Epithelial cell of prostate (primary cell): ENCODE measurements around the gene C5.

Source experiments
- DNase-seq: peaks from one replicate; pipeline ENCODE4 v3.0.0-alpha.2; 2011; ENCODE audit warnings: low read depth, low spot score
- H3K27ac ChIP-seq: fragments of 450-650 bp; 2 replicates; pipeline ENCODE4 v1.5.1; 2017; ENCODE audit warnings: mild to moderate bottlenecking

C5 gene

DNA sequence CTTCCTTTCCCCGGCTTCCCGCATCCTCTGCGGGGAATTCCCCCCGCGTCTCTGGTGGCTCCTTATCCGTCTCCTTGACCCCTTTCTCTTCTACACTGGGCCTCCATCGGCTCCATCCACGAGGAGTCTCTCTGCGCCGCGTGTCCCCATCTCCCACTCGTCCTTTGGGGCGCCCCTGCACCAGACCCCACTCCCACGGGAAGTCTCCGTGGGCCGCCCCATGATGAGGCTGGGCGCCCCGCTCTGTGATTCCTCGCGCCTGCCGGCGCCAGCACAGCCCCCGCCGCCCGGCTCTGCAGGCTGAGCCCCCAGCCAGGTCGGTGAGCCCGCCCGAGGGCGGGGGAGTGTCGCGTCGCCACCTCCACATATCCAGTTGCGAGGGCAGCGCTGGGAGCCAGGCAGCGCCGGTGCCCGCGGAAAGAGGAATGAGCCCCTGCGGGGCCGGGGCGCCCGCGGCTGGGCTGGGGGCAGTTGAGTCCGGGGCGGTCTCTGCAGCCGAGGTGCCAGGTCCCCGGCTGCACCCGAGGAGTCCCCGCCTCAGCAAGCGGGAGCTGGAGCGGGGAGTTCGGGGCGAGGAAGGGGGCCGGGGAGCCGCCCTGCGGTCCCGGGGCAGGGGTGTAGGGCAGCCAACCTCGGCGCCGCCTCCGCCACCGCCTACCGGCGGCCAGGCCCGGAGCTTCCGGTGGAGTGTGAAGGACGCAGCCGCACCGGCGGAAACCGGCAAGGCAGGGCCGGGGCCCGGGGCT lies 121.4 kb downstream of the C5 start:
- DNase-seq = no peak

DNA sequence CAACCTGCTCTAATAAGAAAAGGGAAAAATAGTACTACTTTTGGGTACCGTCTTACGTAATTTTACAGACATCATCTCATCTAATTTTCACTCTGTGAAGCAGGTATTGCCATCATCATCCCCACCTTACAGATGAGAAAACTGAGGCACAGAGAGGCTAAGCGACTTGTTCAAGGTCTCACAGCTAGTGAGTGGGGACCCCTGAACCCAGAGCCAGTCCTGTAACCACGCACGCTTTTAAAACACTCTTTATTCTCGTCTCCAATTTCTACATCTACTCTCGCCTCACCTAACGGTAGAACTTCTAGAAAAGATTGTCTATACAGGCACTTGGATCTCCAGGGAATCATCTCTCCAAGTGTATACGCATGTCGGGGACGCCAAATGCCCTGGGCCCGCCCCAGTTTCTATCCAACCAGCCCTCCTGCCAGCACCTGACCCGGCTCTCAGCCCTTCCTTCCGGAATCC lies 122.0 kb downstream of the C5 start:
- H3K27ac ChIP-seq = peak overlapping the region; percentile 66
- no peak for DNase-seq

More for the DNA sequence above, 121.4 kb downstream of the C5 start:
- H3K27ac ChIP-seq = peak overlapping the region; percentile 66

DNA sequence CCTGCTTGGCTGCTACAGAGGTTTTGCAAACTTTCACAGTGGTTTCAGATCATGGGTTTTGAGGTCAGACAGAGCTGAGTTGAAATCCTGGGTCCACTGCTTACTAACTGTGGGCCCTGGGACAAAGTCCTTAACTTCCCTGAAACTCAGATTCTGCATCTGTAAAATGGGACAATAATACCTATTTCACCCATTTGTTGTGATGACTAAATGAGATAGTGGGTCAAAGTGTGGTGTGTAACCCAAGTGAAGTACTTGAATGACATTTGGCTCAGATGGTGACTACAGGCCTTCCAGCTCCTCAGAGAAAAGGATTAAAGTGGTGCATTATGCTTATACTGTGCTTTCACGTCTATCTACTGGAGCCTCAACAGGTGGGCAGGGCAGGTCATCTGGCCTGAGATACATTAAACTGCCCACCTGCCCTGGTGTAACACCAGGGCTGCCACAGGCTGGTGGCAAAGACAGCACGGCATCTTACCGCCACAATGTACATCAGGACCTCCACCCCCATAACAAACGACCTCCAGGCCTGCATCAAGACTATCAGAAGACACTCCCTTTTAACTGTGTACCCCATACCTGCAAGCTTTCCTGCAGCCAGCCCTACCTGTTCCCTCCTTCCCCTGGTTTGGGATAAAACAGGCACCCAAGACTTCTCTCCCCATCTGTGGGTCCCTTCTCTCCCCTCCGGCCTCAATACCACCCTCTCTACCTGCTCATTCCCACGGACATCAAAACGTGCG lies 122.6 kb downstream of the C5 start:
- no peak for DNase-seq
- H3K27ac ChIP-seq = no peak overlapping the region

DNA sequence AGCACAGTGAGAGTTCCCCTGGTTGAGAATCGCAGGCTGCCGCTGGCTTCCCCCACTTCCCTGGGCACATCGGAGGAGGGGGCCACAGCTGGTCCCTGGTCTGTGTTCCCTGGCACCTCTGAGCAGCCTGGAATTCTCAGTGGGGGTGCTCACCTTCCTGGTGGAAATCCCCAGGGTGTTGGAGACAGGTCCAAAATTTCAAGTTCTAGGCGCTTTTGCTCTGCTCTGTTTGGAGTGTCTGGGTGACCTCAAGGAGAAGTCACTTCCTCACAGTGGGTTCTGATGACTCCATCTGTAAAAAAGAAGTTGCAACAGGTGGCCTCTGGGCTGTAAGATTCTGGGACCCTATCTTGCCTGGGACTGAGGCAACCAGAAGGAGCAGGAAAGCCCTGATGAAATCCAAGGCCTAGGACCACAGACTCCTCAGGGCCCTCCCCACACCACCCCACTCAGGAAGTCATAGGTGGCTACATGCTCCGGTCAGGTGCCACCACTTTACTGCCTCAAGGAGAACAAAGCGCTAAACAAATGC lies 123.6 kb downstream of the C5 start, which contains the start of gene TRAF1:
Gene TRAF1 (minus strand): TSS at position 400 of the 532 bp plus-strand sequence. CDS start 721 bp downstream, outside the sequence.
- H3K27ac ChIP-seq = peak within 1 kb of the TSS; percentile 22
- DNase-seq = no peak

DNA sequence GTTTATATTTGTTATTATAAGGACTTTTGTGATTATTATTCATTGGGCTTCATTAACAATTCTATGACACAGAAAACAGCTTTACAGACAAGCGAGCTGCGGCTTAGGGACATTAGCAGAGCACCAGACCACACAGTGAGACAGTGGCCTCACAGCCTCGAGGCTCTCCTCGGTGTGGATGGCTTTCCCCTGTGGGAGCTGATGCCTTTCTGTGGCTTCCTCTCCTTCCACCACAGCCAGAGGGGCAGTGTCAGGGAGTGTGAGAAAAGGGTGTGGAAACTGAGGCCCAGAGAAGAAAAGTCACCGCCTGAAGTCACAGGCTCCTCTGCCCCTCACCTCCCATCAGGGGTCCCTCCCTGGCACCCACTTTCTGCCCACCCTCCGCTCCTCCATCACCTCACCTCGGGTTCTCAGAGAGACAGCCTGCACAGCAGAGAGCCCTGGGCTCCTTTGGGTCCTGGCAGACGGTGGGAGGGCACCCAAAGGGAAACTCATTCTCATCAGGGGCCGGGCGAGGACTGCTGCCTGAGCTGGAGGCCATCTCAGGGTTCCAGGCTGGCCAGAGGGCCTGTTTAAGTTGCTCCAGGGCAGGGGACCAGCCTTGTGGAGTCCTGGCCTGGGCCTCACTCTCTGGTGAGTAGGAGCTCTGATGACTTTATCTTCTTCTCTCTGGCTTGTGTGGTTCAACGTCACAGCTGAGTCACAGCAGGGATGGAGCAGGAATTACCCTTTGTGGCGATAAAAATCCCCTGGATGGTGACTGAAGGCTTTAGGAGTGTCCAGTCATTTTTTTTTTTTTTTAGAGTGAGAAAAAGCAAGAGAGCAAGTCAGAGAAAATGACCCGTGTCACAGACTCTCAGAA lies 124.3 kb downstream of the C5 start:
- no peak for DNase-seq
- peak overlapping the region; percentile 22 for H3K27ac ChIP-seq

DNA sequence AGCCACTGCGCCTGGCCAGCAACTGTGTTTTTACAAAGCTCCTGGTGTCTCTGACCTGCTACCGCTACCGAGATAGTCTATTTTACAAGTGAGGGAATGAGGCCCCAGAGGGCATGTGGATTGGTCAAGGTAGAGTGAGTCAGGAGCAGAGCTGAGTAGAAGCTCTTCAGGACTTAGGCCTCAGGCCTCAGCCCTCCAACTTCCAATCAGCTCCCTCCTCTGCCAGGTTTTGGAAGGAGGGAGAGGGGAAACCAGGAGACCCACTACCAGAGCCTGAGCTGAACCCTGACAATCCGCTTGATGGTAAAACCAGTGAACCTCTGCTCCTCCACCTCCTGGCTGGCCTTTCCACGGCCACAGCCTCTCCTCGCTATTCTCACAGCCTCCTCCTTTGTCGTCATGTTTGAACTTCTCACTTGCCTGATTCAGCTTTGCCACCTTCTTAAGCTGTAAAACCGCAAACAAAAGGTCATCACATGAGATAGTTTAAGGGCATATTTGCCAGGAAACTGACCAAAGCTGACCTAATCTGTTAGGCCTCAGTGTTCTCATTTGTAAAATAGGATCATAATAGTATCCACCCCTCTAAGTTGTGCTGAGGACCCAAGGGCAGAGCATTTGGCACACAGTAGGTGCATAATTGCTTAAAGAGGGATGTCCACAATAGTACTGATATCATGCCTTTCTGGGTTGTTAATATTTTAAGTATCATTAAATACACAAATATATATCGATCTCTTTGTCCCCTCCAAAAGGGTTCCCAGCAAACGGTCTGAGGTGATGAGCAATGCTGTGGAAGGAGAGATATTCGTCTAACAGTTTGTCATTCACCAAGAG lies 125.2 kb downstream of the C5 start:
- no peak overlapping the region for H3K27ac ChIP-seq
- DNase-seq = no peak

DNA sequence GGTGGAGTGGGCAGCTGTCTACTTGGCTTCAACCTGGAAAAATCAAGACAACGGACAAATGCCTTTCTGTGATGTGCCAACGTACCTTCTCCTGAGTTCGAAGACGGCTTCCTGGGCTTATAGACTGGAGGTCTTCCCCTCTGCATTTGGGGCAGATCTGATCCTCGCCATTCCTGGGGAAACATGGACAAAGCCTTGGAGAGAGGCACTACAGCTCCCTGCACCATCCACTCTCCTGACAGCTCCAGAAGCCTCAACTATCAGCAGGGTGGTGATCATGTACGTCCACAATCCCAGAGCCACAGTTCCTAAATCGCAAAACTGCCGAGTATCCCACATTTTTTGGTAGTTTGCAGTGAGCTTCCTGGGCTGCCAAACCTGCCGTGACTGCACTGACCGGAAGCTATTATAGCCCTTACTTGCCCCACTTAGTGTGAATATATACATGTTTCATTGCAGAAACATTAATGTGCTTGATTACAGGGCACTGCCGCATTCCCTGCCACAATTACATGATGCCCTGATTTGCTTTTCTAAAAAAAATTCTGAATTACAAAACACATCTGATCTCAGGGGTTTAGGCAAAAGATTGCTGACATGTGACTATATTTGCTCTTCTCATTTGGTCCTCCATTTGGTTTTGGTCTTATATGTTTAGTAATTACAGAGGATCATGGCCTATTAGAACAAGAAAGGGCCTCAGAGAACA lies 126.3 kb downstream of the C5 start:
- no peak overlapping the region for H3K27ac ChIP-seq
- no peak for DNase-seq

DNA sequence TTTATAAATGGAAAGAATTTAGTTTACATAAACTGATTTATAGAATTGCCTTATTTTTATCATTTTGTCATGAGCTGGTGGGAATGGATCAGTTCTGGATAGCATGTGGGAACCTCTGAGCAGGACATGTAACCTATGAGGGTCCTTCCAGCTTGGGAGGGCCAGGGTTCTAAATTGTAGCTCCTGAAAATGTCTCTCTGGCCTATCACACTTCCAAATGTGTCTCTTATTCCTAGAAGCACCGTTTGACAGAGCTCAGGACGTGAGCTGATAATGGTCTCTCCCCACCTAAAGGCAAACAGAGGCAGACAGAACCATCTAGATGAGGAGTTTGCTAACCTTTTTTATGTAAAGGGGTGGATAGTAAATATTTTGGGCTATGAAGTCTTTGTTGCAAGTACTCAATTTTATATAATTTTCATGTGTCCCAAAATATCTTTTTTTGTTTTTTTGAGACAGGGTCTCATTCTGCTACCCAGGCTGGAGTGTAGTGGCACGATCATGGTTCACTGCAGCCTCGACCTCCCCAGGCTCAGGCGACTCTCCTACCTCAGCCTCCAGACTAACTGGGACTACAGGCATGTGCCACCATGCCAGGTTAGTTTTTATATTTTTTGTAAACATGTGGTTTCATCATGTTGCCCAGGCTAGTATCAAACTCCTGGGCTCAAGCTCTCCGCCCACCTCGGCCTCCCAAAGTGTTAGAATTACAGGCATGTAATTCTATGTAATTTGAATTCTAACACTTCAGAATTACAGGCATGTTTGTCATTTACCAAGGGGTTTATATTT lies 127.5 kb downstream of the C5 start:
- DNase-seq = no peak
- H3K27ac ChIP-seq = no peak overlapping the region

DNA sequence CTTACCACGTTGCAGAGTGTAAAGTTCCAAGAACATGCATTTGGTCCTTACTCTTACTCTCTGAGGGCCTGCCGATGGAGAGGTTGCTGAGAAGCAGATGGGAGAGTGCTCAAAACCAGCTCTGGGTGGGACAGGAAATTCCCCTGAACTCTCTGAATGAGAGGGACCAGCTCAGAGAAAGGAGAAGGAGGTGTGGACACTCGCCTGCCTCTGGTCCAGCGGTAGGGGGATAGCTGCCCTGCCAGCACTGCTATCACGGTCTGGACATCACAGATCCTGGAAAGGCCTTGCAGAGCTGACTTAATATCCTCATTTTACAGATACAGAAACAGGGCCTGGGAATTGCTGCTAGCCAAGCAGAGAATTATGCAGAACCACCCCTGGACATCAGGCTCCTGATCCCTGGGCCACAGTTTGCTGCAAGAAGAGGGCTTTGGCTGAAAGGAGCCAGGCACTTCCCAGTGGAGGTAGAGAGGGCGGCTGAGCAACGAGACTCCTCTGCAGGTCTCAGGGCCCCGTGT lies 128.4 kb downstream of the C5 start:
- H3K27ac ChIP-seq = no peak overlapping the region
- no peak for DNase-seq

DNA sequence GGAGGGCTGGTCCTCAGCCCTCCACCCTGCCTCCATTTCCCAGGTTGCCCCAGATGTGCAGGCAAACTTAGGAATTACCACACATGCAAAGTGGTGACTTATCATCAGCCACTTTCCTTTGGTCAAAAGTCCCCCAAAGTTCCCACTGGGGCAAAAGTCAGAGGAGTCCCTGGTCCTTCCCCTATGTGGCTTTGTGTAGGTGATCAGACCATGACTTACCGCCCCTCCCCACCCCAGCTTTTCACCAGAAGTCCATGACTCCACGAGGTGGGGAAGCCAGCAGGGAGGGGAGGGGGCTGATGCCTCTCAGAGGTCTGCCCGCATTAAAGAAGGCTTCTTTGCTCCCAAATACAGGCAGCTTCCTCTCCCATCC lies 129.3 kb downstream of the C5 start:
- H3K27ac ChIP-seq = no peak overlapping the region
- no peak for DNase-seq

DNA sequence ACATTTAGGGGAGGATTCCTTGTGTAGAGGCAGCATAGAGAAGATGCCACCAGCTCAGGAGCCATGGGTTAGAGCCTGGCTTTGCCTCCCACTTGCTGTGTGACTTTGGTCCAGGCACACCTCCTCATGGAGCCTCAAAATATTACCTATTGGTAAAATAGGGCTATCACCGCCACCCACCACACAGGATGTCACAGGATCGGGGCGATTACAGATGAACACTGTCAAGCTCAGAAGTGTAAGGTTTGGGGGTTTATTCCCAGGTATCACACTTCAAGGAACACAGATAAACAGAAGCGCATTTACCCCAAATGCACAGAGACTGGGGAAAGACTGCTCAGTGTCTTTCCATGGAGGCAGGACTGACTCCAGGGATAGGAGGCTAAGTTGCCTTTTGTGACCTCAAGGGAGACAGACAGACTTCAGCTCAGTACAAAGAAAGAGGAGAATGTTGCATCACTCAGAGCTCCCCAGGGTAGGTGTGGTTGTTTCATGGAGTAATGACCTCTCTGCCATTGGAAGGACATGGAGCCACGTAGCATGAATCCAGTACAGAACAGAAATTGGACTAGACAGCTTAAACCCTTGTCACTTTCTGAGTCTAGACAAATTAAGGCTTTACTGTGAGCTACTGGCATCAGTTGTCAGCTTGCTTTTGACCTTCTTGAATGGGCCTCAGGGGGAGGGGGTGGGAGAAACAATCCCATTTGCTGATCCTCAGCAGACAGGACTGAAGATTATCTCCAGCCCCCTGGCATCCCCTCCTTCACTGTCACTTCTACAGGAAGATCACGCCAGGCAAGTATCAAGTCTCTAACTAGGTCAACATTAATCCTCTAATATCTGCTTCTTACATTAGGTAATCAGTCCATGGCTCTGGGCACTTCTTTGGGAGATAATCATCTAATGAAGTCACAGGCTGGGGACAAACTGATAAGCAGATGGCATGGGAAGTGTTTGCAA lies 130.0 kb downstream of the C5 start:
- H3K27ac ChIP-seq = no peak overlapping the region
- no peak for DNase-seq

DNA sequence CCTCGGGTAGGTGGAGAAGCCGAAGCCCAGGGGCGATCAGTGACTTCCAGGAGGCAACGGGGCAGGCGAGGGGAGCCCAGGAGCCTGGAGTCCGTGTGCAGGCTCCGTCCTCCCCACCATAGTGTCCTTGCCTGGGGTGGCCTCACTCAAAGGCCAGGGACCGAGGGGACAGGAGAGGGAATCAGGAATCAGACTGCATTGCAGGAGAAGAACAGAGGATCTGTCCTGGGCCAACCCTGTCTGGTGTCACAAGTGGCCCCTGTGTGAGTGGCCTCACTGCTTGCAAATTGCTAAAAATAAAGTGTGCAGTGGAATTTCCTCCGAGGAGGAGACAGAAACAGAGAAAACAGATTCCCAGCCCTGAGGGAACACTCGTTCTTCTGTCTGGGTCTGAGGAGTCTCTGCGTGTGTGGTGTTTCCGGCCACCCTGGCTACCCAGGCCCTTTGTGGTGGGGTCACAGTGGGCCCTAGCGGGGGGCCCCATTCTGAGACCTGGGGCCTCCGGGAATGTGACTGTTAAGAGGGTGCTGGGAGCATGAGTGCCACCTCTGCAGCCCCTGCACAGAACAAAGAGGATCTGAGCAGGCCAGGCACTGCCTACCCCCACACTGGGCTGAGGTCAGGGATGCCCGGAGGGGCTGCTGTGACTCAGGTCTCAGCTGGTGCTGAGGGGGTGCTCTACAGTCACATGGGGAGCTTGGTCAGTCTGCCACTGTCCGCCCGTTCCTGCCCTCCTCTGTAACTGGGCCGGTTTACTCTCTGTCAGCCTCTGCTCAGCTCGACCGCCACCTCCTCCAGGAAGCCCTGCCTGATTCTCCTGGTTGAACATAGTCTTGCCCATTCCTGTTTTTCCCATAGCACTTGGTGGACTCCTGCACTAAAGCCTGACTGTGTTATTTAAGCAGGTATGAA lies 130.9 kb downstream of the C5 start:
- no peak for DNase-seq
- no peak overlapping the region for H3K27ac ChIP-seq

DNA sequence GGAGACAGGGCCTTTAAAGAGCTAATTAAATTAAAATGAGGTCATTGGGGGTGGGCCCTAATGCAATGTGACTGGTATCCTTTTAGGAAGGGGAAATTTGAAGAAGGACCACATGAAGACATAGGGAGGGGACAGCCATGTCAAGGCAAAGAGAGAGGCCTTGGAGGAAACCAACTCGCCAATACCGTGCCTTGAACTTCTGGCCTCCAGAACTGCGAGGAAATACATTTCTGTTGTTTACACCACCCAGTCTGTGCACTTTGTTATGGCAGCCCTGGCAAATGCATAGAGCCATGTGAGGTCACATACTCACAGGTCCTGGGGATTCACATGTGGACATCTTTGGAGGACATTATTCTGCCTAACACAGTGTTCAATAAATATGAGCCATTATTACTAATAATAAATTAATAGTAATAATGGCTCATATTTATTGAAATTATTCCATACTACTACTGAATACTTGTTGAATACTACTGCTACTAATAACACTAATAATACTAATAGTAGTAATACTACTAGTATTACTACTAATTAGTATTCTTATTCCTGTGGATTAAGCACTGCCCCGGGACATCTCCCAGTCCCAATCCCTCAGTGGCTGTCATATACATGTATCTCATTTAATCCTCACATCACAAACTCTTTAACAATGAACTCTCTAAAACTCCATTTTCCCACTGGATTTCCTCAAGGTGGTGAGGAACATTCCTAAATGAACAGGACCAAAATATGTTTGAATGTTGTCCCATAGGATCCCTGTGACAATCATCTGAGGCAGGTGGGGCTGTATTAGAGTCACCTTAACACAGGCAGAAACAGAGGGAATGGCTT lies 131.9 kb downstream of the C5 start:
- no peak overlapping the region for H3K27ac ChIP-seq
- DNase-seq = no peak

DNA sequence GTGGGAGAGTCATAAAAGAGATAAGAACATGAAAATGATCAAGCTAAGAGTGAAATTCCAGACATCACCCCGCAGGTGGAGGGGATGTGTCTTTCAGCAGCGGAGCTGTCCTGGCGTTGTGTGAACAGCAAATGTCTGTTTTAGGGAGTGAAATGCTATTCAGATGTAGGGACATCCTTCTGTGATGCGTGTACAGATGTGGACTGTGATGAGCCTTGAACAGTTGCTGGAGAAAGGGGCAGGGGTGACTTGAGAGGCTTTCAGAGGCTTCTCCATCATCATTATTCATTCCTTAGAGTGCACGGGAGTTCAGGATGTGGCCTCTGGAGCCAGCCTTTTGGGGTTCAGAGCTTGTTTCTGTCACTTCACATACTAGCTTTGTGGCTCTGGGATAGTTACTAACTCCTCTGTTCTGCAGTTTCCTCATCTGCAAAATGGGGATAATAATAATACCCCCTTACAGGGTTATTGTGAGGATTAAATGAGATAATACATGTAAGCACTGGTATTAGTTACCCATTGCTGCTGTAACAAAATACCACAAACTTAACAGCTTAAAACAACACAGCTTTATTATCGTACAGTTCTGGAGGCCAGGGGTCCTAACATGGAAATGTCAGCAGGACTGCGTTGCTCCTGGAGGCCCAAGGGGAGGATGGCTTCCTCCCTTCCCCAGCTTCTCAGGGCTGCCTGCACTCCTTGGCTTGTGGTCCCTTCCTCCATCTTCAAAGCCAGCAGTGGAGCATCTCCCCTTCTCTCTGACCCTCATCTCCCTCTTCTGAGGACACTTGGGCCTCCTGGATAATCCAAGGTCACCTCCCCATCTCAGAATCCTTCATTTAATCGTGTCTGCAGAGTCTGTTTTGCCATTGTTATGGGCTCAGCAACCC lies 132.8 kb downstream of the C5 start:
- H3K27ac ChIP-seq = no peak overlapping the region
- no peak for DNase-seq
